NCI-H446 treated with DMSO at 0.1 percent for 48 hours (cell line): ENCODE results near the gene ADGRD1.

Experiments
- DNase-seq: peaks from one replicate; lab custom pipeline; 2025; lab: John Stamatoyannopoulos, UW

The ADGRD1 gene

DNA sequence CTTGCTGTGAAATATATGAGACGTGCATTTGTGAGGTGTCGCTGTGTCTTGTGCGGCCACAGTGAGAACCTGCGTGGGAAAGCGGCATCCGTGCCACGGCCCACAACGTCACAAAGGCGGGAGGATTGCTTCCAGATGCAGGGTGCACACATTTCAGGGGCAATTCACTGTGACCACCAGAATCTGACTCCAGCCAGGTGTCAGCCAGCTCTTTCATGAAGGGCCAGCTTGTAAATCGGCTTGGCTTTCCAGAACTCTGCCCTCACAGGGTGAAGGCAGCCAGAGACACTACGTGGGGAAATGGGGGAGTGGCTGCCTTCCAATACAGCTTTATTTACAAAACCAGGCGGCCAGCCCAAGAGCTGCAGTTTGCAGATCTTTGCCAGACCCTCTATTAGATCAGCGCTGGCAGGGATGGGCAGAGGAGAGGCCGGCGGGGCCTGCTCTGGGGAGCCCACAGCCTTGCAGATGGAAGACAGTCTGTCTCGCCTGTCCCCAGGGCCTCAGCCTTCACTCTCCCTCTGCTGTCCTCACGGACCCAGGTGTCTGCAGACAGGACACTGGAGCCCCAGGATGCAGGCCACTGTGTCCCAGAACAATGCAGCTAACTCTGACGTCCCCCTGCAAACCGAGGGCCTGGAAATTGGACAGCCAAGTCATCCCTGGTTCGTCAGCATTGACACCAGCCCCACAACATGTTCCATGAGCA lies 53.5 kb downstream of the ADGRD1 start:
- no peak for DNase-seq

DNA sequence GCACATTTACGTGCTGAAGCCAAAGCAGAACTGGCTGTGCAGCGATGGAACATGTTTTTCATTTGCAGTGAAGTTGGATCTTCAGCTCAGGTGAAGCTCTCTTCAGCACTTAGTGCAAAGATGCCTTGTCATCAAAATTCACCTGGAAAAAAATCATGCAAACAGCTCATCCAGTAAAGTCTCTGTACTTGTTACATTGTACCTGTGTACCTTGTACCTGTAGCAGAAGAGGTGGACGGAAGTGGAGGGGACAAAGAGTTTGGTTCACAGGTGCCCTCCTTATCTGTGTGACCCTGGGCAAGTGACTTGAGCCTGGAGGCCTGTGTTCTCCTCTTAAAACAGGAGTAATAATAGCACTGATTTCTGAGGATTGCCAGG lies 54.0 kb downstream of the ADGRD1 start:
- DNase-seq, result no peak

- DNase-seq, result no peak
Measured at GRCh38 chr12:131008131-131008912, 54.6 kb downstream of the ADGRD1 start.

GRCh38 chr12:131008913-131009270 lies 55.2 kb downstream of the ADGRD1 start:
- no peak for DNase-seq

- DNase-seq, result no peak
Measured at GRCh38 chr12:131009595-131010395, 56.1 kb downstream of the ADGRD1 start.

- DNase-seq, result no peak
Measured at GRCh38 chr12:131010396-131011131, 56.9 kb downstream of the ADGRD1 start.

DNA sequence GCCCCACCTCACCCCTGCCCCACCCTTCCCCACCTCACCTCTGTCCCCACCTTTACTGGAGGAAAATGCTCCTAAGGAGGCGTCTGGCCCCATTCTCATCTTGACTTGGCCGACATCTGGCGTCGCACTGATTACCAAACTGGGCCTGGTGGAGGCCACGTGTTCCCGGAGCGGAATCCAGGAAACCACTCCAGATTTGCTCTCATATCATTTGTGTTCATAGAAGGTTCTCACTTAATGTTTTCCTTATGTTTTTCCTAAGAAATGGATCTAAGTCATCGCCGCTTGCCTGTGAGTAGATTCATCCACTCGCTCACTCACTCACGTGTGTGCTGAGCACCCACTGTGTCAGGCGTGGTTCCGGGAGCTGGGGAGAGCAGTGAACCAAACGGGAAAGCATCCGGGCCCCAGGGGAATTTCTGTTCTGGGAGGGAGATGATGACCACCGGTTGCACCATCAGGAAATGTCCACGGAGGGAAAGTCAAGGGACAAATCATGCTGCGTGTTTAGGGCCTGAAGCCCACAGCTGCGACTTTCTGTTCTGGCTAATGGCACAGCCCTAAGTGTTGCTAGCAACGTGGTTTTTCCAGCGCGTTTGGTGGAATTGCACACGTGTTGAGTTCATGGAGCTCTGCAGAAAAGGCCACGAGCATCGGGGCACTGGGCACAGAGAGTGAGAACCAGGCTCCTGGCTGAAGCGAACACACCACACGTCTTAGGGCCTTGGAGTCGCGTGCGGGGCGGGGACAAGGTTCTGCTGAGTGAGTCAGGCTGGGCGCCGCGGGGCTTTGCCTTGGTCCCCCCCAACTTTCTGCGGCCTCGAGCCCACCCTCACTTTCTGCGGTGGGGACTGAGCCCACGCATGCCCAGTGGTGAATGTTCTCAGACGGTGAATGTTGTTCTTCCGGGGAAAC lies 57.7 kb downstream of the ADGRD1 start:
- no peak for DNase-seq

GRCh38 chr12:131012279-131013069 lies 58.8 kb downstream of the ADGRD1 start:
- no peak for DNase-seq

GRCh38 chr12:131013118-131013517 lies 59.4 kb downstream of the ADGRD1 start:
- DNase-seq, result no peak

DNA sequence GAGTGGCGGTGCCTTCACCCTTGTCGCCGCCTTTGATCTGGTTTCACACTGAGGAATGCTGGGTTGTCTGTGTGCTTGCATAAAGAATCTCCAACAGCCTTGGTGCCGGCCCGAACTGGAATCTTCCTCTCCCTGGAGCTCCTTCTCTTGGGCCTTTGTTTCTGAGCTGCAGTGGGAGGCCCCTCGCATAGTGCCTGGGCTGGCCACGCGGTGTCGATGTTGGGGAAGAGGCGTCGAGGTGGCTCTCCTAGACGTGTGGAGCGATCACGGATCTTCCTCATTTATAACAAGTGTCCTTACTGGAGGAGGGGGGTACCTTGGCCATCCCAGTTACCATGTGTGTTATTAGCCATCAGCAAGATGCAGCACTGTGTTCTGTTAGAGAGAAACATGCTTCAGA lies 60.6 kb downstream of the ADGRD1 start:
- DNase-seq, result no peak

DNA sequence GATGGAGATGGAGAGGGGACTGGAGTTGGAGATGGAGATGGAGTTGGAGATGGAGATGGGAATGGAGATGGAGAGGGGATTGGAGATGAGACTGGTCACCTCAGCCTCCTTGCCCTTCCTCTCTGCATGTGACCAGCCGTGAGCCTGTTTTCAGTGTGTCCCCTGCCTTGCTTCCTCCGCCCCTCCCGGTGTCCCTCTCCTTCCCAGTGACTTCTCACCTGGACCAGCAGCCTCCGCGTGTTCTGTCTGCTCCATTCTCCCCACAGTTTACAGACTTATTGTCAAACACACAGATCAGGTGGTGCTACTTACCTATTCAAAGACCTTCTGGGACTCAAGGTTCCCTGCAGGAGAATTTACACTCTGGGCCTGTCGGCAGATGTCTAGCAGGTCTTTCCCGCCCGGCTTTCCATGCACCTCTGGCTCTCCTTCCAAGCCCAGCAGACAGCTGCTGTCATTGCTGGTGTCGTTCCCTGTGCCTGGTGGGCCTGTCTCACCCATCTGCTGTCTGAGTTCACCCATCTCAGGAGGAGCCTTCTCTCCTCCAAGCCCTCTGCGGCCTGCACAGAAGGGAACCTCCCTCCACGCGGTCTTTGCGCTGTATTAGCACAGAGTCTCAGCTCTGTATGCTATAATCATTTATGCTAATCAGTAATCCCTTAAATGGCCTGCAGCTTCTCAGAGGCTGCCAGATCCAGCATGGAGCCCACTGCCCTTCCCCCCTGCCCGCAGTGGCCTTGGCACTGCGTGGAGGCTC lies 62.1 kb downstream of the ADGRD1 start:
- no peak for DNase-seq

GRCh38 chr12:131017477-131017991 lies 63.8 kb downstream of the ADGRD1 start:
- no peak for DNase-seq

DNA sequence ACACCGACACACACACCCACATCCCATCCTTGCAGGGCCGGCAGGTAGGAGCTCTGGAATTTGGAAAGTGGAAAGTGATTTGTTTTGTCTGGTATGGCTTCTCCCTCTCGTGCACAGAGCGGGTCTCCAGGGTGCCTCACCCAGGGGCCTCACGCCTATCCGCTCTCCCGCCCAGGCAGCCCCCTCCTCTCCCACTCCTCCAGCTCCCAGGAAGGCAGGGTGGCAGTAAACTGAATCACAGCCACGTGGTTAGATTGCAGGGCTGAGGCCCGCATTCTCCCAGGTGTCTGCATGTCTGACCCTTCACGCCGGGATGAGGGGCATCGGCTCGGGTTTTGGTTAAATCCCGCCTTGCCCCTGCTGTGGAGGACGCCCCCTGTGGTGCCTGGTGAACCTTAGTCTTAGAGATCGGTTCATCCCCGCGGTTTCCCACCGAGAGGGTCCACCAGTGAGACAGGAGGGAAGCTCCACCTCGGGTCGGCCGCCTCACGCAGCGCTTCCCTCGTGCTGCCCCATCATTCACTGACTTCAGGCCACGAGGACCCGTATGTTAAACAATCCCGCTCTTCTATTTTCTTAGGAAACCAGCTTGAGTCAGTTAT lies 64.4 kb downstream of the ADGRD1 start:
- no peak for DNase-seq

GRCh38 chr12:131018808-131019397 lies 65.2 kb downstream of the ADGRD1 start:
- DNase-seq, result no peak

DNA sequence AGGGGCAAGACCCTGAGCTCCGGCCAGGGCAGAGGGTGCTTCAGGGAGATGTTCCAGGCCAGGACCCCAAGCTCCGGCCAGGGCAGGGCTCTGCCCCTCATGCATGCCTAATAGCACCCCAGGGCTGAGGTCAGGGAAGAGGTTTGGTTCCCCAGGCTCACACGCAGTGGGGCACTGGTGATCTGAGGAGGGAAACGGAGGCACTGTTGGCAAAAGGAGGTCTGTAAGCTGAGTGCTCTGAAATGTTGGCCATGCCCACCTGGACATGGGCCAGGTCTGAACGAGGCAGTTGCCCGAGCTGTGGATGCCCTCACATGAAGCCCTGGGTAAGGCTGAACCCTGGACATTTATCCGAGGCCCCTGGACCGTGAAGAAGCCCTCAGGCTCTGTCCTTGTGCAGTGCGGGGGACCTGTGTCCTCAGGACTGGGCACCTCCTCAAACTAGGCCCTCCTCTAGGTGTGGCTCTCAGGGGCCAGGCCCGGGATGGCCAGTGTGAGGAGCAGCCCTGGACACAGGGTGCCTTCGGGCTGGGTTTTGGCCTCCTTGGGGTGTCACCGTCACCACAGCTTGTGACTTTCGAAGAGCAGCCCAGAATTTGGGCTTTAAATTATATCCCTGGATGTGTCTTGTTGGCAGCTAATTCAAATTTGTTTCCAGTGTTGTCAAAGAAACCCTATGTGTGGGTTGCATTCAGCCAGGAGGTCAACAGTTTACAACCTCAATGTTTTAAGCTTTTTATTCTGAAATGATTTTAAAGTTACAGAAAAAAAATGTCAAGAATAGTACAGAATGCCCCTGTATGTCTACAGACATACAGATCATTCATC lies 66.8 kb downstream of the ADGRD1 start:
- DNase-seq, result no peak

DNA sequence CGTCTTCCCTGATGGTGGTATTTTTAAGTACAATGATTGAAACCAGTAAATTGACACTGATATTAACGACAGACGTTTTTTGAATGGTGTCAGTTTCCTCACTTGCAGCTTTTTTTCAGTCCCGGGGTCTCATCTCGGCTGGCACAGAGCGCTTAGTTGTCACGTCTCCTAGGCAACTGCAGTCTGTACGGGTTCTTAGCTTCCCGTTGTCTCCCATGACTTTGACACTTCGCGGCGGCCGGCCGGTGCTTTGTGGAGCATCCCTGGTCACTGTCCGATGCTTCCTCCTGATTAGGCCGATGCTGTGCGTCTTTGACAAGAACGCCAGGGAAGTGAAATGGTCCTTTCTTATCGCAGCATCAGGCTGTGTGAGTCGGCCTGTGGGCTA lies 67.4 kb downstream of the ADGRD1 start:
- no peak for DNase-seq

DNA sequence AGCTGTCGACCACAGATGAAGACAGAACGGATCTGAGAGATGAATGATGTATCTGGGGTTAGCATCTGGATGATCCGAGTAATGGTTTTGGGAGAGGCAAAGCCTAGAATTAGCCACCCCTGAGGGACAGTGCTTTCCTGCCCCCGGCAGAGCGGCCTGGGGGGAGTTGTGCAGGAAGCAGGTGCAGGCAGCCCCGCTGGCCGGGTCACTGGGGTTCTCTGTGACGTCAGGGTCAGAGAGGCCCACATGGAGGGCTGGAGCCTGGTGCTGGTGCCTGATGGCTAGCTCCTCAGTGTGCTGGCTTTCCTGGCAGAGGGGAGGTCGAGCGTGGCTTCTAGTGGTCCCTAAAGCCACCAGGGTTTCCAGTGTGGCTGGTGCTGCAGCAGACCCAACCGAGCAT lies 70.3 kb downstream of the ADGRD1 start:
- no peak for DNase-seq

DNA sequence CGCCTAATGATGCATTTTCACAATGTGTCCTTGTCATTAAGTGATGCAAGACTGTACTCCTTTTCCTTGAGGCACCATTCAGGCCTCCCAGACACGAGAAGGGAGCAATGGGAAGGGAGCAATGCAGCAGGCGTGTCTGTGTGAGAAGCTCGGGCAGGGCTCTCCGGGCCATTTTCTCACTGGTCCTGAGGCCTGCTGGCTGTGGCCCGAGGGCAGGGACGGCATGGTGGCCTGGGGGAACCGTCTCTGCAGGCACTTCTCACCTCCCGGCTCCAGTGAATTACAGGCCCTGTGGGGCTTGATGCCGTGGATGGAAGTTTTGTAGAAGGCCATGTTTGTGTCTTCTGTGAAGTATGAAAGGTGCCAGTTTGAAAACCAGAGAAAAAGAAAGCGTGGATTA lies 71.0 kb downstream of the ADGRD1 start:
- no peak for DNase-seq
